Measurements from ENCODE around the gene ZNF672.

DNA sequence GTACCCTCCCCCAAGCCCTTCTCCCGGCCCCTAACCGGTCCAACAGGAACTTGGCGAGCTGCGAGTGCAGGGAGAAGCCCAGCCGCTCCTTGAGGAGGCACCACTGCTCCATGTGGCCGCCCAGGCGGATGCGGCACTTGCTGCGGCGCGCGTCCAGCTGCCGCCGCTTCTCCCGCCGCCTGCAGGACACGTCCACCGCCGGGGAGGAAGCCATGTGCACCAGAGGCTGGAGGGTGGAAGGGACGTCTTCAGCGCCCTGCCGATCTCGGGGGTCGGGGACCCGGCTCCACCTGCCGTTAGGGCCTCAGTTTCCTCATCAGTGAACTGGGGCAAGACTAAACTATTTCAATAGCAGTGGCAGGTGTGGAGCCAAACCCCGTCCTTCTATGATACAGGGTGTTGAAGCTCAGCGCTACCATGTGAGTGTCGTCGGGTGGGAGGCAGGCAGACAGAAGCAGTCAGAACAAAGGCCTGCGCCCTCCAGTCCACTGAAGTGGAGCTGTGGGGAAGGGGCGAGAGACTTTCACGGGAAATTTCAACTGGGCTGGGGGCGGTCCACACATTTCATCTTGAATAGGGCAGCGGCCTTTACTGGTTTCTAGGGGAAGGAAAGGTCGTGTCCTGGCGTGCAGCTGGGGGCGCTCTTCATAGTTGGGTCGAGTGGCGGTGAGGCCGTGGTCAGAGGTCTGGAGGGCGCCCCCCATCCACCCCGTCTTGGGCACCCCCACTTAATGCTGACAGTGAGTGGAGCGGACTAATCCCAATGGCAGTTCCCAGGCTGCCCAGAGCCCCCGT is 20.3 kb downstream of the ZNF672 start:
- TF ChIP-seq CTCF (IDR thresholded peaks at IDR 0.05) (peak in 2 of 3 experiments; percentile 33 to 35), POLR2A (IDR thresholded peaks at IDR 0.05) (no peak)

All from testis (tissue), 2 donors.